Posterior cingulate gyrus (tissue), 11 donors: ENCODE data around the gene RNU5D-1.
"Not testable (repeated sequence)": the region's sequence is repeated elsewhere in the genome, so short reads cannot be mapped to it uniquely, and the experiment has no call there.

Source experiments
- DNase-seq, 10 donors: peaks; one replicate each; pipeline versions ENCODE4 v3.0.0 to v3.0.0-alpha.2; 2020 to 2021; ENCODE audit warnings: mixed read lengths in 3 of 10
- intact Hi-C: fragments of 100-400 bp; cut with DNase I; formaldehyde crosslinking; loops from one replicate; pipeline ENCODE4 v1.15.1; 2023

The RNU5D-1 gene

DNA sequence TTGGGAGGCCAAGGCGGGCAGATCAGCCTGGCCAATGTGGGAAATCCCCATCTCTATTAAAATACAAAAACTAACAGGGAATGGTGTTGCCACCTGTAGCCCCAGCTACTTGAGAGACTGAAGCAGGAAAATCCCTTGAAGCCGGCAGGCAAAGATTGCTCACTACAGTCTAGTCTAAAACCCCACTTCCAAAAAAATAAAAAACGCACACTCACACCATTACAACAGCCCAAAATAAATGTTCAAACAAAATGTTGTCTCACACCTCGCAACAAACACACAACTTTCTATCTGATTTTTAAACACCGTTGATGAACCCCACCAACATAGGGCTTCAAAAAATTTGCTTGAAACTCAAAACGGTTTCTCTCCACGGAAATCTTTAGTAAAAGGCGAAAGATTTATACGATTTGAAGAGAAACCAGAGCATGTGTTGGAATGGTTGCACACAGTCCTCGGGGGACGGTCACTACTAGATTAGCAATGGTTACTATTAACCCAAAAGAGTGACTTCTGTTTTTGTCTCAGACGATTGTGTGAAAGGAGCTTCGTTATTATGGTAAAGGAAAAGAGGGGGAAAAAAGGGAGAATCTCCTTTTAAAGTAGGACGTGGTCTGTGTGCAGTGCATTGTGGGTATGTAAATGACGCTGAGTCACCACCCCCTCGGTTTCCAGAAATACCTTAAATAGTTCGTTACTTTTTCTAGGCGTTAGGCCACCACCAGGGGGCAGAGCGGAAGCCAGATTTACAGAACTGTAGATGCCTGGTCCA, at the start of gene RNU5D-1:
RNU5D-1 (minus strand) TSS at position 430 of the 772 bp plus-strand sequence.
- intact Hi-C loops, result loop anchor here (1.0 to 10.0 kb wide), 4 partner anchors 8 to 574 kb away; partner anchors contain the start of genes HECTD3, KIF2C and UROD

DNA sequence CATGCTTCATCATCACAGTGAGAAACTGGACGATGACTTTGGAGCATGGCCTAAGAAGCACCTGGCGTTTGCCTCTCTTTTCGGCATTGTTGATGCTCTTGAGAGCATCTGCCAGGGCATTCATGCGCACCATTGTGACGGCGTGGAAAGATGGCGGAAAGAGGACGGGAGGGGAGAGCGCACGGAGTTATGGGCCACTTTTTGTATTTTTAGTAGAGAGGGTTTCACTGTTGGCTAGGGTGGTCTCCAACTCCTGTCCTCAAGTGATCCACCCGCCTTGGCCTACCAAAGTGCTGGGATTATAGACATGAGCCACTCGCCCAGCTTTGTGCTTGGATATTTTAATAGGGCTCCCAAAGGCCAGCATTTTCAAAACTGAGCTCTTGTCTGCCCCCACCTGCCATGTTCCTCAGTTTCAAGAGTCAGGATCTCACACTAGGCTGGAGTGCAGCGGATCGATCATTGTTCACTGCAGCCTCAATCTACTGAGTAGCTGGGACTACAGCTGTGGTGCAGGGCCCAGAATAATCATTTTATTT, 49.7 kb upstream of the RNU5D-1 start:
- no peak for DNase-seq
- intact Hi-C loops, result no loop called here

More for the DNA sequence above, at the start of gene RNU5D-1:
- DNase-seq, result peak; percentile 84 to 98 (median 94)

DNA sequence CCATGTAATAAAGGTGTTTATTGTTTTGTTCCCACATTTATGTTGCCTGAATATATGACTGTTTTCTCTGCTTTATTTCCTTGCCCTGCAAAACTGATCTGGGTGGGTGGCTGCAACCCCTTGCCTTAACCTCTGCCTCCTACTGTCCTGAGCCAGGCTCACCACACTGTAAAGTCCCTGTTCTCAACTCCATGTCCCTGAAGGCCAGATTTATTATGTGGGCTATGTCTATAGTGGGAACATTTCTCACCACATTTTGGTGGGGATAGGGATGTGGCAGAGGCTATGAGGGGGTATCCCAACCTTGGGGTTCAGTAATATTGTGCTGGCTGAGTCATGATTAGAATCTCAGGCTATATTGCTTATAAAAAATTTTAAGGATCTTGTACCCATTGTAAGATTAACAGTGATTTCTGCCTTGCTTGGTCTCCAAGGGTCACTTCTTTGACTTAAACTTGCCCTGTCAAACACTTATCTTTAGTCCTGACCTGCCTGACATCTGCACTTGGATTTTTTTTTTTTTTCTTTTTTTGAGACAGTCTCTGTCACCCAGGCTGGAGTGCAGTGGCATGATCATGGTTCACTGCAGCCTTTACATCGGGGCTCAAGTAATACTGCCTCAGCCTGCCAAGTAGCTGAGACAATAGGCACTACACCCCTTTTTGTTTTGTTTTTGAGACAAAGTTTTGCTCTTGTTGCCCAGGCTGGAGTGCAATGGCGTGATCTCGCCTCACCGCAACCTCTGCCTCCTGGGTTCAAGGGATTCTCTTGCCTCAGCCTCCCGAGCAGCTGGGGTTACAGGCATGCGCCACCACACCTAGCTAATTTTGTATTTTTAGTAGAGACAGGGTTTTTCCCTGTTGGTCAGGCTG, 48.0 kb upstream of the RNU5D-1 start:
- peak in 1 of 10 donors; percentile 29 for DNase-seq
- intact Hi-C loops, result no loop called here

DNA sequence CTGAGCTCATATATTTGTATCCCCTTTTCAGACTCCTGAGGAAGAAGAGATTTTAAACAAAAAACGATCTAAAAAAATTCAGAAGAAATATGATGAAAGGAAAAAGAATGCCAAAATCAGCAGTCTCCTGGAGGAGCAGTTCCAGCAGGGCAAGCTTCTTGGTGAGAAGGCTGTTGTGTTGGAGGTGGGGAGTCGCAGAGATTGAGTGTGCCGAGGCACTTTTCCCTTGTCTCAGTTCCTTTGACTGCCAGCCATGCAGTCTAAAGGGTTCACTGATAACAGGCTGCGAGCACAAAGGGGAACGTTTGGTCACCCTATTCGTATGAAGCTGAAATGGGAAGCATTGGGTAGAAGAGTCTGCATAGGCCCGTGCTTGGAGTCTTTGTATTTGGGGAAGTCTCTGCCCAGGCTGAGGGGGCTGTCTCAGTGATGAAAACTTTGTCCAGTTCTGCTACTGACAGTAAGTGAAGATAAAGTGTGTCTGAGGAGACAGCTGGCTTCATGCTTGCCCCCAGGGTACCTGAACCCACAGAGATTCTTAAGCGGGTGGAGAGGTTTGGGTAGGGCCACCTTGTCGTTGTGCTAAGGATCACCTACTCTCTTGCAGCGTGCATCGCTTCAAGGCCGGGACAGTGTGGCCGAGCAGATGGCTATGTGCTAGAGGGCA, 47.1 kb upstream of the RNU5D-1 start:
- peak in 1 of 10 donors; percentile 44 for DNase-seq
- intact Hi-C loops, result no loop called here

DNA sequence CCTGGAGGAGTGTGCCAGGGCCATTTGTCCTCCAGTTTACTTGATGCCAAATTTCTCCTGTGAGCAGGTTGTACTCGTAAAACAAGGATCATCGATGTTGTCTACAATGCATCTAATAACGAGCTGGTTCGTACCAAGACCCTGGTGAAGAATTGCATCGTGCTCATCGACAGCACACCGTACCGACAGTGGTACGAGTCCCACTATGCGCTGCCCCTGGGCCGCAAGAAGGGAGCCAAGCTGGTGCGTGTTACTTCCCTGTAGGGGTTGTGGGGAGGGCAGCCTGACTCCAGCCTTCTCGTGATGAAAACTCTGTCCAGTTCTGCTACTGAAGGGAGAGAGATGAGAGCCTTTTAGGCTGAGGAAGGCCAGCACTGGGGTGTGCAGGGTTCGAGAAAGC, 46.6 kb upstream of the RNU5D-1 start:
- intact Hi-C loops, result no loop called here
- DNase-seq, result peak in 2 of 10 donors; percentile 31 to 53

DNA sequence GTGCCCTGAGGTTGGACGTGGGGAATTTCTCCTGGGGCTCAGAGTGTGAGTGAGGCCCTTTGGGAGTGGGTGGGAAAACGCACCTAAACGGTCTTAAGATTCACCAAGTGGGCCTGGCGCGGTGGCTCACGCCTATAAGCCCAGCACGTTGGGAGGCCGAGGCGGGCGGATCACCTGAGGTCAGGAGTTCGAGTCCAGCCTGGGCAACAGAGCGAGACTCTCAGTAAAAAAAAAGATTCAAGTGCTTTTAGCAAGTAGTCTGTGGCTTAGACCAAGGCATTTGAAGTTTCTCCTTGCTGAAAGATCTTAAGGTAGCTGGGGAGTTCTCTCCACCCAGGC, 45.7 kb upstream of the RNU5D-1 start:
- intact Hi-C loops, result no loop called here
- no peak for DNase-seq

DNA sequence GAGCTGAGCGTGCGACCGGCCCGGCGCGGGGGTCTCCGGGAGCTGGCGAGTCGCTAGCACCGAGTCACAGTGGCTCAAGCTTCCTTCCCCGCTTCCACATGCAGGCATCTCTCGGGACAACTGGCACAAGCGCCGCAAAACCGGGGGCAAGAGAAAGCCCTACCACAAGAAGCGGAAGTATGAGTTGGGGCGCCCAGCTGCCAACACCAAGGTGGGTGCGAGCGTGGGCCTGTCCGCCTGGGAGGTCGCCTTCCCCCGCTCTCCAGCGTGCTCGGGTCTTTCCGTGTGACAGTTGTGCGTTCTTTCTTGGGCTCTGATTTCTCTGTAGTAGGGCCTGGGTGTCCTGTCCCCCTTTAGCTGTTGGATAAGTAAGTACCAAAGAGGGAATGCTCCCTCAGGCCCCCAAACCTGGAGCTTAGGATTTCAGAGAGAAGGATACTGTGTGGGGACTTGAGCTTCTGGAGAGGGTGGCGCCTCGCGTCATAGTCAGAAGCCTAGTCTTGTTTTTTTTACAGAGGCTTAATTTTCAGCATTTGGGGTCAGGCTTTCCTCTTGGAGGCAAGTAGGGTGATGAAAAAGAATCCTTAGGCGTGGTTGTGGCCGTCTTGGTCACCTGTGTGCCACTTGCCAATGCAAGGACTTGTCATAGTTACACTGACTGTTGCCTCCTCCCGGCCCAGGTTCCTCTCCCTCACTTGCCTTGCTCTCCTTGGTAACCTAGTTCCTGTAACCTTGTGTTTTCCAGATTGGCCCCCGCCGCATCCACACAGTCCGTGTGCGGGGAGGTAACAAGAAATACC, 45.2 kb upstream of the RNU5D-1 start:
- DNase-seq, result peak in 2 of 10 donors; percentile 27 to 85
- intact Hi-C loops, result loop anchor here (2.0 kb wide), 1 partner anchor 37 kb away; the partner anchor contains the start of gene KIF2C

DNA sequence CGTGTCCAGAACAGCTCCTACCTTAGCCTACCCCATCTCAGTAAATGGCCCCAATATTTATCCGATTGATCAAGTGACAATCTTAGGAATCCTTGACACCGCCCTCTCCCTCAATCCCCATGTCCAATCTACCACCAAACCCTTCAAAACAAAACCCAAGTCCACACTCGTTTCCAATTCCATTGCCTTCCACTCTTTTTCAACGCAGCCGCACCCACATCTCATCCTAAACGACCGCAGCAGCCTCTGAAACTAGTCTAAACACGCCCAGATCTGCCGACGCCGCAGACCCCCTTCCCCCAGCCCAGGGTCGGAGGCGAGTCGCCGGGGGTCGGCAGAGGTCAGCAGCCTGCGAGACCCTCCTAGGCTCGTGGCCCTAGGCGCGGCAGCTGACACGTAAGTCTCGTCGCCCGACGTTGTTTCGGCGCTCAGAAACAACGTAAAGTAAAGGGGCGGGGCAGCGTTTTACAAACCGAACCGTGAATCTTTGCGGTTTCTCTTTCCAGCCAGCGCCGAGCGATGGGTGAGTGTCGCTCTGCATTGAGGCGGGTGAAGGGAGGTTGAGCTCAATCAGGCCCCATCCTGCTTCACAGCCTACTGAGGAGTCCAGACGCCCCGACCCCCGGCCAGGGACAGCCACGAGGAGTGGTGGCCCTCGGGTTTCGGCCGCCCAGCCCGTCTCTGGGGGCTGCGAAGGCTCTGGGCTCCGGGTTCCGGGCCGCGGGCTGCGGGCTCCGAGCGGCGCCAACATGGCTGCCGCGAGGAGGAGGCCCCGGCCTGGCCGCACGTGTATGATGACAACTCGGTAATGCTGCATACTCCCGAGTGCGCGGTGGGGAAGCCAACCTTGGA, 44.3 kb upstream of the RNU5D-1 start, which contains the start of gene RPS8:
RPS8 (plus strand) TSS at position 463 of the 852 bp plus-strand sequence; CDS start at position 520, 57 bp downstream.
- peak; percentile 86 to 98 (median 90) for DNase-seq
- intact Hi-C loops, result loop anchor here (2.0 kb wide), 1 partner anchor 37 kb away; the partner anchor contains the start of gene KIF2C

DNA sequence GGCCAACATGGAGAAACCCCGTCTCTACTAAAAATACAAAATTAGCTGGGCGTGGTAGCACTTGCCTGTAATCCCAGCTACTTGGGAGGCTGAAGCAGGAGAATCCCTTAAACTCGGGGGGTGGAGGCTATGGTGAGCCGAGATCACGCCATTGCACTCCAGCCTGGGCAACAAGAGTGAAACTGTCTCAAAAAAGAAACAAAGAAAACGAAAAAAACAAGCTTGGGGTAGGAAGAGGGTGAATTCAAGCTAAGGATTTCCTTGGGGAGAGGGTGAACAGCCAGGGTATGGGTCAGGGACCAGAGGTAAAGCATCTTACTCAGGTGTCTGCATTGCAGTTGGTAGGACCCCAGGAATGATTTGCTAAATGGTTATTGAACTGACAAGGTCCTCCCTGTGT, 35.5 kb upstream of the RNU5D-1 start:
- intact Hi-C loops, DNase-seq: not testable (repeated sequence)

DNA sequence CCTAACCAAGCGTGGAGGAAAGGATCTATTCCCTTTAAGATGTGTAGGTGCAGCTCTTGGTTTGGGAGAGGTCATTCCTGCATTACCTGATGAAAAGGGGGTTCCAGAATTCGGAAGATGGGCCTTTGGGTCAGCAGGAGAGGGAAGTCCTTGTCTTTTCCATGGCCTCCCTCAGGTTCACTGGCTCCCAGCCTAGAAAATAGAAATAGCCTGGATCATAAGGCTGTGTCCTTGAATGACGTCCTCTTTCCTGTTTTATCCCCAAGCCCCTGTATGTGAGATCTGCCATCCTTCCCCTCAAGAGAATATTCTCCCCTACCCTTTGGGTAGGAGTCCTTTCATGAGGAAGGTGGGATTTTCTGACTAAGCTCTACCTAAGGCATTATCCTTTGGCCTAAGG, 29.9 kb upstream of the RNU5D-1 start:
- intact Hi-C loops, result no loop called here

DNA sequence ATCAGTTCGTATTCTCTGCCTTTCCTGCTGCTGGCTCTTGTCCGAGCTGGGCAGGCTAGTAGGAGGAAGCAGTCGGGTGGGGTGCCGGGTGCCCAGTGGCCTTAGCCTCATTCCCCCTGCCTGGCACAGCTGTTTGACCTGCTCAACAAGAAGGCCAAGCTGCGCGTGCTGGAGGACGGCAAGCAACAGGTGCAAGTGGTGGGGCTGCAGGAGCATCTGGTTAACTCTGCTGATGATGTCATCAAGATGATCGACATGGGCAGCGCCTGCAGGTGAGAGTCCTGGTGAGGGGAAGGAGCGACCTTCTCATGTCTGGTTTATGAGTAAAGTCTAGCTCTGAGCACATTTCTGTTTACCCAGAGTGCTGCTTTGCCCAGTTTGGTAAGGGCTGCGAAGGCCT, 28.1 kb upstream of the RNU5D-1 start:
- no peak for DNase-seq
- intact Hi-C loops, result no loop called here

More for the DNA sequence above, 29.9 kb upstream of the RNU5D-1 start:
- DNase-seq, result no peak

DNA sequence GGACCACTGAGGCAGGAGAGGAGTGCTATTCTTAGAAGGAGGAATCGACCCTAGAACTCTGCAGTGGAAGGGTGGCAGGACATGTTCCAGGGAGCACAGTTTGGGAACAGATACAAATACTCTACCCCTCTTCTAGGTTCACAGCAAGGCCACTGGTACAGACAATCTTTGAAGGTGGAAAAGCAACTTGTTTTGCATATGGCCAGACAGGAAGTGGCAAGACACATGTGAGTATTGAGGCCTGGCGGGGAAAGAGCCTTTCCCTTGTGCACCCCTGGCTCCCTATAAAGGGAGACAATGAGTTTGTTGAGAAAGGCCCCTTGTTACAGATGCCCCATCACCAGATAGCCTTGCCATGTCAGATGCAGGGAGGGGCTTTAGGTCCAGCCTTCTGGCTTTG, 26.4 kb upstream of the RNU5D-1 start:
- no peak for DNase-seq
- intact Hi-C loops, result no loop called here

DNA sequence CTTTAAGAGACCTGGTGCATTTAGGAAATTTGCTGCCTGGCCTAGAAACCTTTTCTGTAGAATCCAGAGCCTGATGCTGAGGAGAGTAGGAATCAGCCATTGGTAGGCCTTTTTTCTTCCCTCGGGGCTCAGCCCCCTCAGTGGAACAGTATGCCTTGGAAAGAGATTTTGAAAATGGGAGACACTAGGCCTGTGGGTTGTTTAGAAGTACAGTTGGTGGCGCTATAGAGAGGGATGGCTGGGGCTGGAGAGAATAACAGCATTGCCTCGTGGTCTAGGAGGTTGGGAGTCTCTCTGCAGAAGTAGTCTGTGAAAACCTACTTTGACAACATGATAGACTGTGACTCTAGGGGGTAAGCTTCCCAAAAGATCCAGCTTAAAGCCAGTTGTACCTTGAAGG, 16.9 kb upstream of the RNU5D-1 start:
- intact Hi-C loops, result no loop called here
- no peak for DNase-seq

DNA sequence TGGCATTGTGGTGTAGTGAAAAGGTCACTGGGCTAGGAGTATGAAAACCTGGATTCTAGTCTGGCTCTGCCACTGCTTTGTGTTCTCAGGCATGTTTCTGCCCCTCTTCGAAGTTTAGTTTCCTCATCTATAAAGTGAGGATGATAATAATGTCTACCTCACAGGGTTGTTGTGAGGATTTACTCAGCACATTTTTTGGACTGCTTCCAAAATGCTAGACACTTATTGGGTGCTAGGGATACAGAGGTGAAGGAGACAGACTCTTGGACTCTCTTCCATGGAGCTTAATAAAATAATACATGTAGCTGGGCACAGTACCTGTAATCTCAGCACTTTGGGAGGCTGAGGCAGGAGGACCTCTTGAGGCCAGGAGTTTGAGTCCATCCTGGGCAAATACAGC, 12.2 kb upstream of the RNU5D-1 start:
- intact Hi-C loops, result no loop called here

DNA sequence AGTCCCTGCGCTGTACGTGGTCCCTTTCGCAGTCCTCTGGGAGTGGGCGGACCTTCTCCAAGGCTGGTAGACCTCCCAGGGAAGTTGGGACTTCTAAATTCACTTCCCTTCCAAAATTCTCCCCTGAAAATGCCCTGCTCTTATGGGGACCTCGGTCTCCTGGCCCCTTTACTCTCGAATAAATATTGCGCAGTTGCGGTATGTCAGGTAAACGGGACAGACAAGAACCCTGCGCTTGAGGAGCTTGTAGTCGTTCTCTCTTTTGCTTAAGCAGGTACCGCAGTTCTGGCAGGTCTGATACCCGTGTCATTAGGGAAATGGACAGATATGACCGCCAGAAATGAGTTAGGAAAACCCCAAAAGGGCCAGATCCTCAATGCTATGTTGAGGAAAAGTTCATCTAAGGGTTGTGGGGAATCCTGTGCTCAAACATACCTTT, 9.2 kb upstream of the RNU5D-1 start:
- intact Hi-C loops, result no loop called here
- DNase-seq, result peak in 1 of 10 donors; percentile 0

More for the DNA sequence above, 12.2 kb upstream of the RNU5D-1 start:
- no peak for DNase-seq

DNA sequence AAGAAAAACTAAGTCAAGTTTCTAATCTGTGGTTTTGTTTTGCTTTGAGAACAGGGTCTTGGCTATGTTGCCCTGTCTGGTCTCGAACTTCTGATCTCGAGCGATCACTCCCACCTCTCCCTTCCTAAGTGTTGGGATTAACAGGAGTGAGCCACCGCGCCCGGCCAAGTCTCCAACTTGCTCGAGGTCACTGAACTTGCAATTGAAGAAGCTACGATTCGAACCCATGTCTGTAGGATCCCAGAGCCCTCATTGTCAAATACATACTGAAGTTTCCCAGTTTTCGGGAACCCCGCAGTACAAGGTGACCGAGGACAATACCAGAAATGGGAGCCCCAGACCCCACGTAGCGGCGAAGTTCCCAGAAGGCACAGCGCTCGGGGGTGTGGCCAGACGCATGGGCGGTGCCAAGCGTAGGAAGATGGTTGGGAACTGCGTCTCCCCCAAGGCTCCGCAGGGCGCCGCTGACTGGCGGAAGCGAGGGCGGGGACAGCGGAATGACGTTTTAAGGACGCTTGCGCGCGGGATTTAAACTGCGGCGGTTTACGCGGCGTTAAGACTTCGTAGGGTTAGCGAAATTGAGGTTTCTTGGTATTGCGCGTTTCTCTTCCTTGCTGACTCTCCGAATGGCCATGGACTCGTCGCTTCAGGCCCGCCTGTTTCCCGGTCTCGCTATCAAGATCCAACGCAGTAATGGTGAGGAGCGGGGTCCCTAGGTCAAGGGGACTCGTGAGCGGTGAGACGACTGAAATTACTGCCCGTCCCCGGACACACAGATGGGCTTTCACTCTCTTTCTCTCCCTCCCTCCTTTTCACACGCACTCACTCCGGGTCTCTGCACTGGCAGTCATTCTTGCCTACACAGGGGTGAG, 8.6 kb upstream of the RNU5D-1 start, which contains the start of gene KIF2C:
KIF2C (plus strand) TSS at position 531 of the 872 bp plus-strand sequence; CDS start at position 627, 96 bp downstream.
- peak; percentile 93 to 99 (median 96) for DNase-seq
- intact Hi-C loops, result loop anchor here (1.0 to 10.0 kb wide), 3 partner anchors 8 to 565 kb away; partner anchors contain the start of genes RNU5D-1 and RPS8

DNA sequence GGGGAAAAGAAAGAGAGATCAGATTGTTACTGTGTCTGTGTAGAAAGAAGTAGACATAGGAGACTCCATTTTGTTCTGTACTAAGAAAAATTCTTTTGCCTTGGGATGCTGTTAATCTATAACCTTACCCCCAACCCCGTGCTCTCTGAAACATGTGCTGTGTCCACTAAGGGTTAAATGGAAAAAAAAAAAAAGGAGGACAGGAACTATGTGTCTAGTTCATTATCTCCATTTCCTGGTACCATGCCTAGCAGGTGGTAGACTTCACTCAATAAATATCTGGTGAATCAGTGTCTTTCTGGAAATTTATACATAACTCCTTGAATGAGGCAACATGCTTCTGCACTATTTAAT, 8.0 kb upstream of the RNU5D-1 start:
- not testable (repeated sequence) for DNase-seq
- intact Hi-C loops, result loop anchor here (1.0 to 10.0 kb wide), 3 partner anchors 8 to 566 kb away; partner anchors contain the start of genes RNU5D-1 and RPS8
